Measurements from ENCODE around the gene AVPR2. TPM values are rescaled to one million over a fixed set of nuclear protein-coding genes. Genes with fewer than 3 reads are reported as not detected.

Gene AVPR2
- total and polyA plus RNA-seq, 9 of the 15 experiments (the other 6 are each of a cell fraction or from before 2014, with no cell fraction given), result not detected

DNA sequence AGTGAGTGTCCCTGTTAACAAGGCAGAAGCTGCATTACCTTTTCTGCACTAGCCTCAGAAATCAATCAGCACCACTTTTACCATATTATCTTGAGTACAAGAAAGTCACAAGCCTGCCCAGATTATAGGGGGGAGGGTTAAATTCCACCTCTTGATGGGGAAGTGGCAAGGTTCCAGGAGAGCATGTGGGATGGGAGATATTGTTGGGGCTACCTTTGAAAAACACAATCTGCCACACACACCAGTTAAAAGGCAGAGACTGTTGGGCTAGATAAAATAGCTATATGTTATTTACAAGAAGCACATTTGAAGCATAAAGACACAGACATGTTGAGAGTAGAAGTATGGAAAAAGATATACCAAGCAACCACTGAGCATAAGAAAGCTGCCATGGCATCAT is 6.6 kb upstream of the AVPR2 start (continued):
- TF ChIP-seq STAT6 (CRISPR knock-in tag; IDR thresholded peaks at IDR 0.05) (no peak), SETDB1 (IDR thresholded peaks at IDR 0.05; ENCODE audit: low read length) (no peak), NFATC3 (IDR thresholded peaks at IDR 0.05) (0 out of 2 replicates have a peak, but pooled peaks have one; percentile 77), GABPB1 (CRISPR knock-in tag; IDR thresholded peaks at IDR 0.05) (no peak), SREBF2 (CRISPR knock-in tag; IDR thresholded peaks at IDR 0.05) (no peak), ZC3H8 (IDR thresholded peaks at IDR 0.05) (no peak), ZBTB34 (CRISPR knock-in tag; IDR thresholded peaks at IDR 0.05) (no peak), ZNF175 (CRISPR knock-in tag; IDR thresholded peaks at IDR 0.05; ENCODE audit: low read depth) (peak; percentile 67; the same call in 1 of the 2 replicates), ZKSCAN8 (CRISPR knock-in tag; IDR thresholded peaks at IDR 0.05) (peak; percentile 83), ZNF778 (CRISPR knock-in tag; IDR thresholded peaks at IDR 0.05) (no peak), HDAC1 (IDR thresholded peaks at IDR 0.05) (peak; percentile 96 to 99), CCAR2 (IDR thresholded peaks at IDR 0.05; ENCODE audit: low read depth, low read length) (no peak), MAFG (tag; conservative IDR thresholded peaks at IDR 0.05) (no peak), ZNF717 (CRISPR knock-in tag; IDR thresholded peaks at IDR 0.05) (no peak), ESRRA (IDR thresholded peaks at IDR 0.05; ENCODE audit: borderline replicate concordance, low read depth) (0 out of 2 replicates have a peak, but pooled peaks have one; percentile 25), PCBP1 (IDR thresholded peaks at IDR 0.05; ENCODE audit: low read depth, low read length, poor library complexity, severe bottlenecking) (no peak), STAT5A (IDR thresholded peaks at IDR 0.05; ENCODE audit: borderline replicate concordance, low read length) (peak; percentile 98)
- TF ChIP-seq, protein P1, sequence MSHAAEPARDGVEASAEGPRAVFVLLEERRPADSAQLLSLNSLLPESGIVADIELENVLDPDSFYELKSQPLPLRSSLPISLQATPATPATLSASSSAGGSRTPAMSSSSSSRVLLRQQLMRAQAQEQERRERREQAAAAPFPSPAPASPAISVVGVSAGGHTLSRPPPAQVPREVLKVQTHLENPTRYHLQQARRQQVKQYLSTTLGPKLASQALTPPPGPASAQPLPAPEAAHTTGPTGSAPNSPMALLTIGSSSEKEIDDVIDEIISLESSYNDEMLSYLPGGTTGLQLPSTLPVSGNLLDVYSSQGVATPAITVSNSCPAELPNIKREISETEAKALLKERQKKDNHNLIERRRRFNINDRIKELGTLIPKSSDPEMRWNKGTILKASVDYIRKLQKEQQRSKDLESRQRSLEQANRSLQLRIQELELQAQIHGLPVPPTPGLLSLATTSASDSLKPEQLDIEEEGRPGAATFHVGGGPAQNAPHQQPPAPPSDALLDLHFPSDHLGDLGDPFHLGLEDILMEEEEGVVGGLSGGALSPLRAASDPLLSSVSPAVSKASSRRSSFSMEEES (CRISPR knock-in tag; IDR thresholded peaks at IDR 0.05), result 0 out of 2 replicates have a peak, but pooled peaks have one; percentile 16
- TF ChIP-seq, protein P2, sequence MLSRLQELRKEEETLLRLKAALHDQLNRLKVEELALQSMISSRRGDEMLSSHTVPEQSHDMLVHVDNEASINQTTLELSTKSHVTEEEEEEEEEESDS (CRISPR knock-in tag; IDR thresholded peaks at IDR 0.05), result no peak
- TF ChIP-seq, protein P3, sequence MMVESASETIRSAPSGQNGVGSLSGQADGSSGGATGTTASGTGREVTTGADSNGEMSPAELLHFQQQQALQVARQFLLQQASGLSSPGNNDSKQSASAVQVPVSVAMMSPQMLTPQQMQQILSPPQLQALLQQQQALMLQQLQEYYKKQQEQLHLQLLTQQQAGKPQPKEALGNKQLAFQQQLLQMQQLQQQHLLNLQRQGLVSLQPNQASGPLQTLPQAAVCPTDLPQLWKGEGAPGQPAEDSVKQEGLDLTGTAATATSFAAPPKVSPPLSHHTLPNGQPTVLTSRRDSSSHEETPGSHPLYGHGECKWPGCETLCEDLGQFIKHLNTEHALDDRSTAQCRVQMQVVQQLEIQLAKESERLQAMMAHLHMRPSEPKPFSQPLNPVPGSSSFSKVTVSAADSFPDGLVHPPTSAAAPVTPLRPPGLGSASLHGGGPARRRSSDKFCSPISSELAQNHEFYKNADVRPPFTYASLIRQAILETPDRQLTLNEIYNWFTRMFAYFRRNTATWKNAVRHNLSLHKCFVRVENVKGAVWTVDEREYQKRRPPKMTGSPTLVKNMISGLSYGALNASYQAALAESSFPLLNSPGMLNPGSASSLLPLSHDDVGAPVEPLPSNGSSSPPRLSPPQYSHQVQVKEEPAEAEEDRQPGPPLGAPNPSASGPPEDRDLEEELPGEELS (CRISPR knock-in tag; IDR thresholded peaks at IDR 0.05; ENCODE audit: borderline replicate concordance), result no peak
- TF ChIP-seq, protein P4, sequence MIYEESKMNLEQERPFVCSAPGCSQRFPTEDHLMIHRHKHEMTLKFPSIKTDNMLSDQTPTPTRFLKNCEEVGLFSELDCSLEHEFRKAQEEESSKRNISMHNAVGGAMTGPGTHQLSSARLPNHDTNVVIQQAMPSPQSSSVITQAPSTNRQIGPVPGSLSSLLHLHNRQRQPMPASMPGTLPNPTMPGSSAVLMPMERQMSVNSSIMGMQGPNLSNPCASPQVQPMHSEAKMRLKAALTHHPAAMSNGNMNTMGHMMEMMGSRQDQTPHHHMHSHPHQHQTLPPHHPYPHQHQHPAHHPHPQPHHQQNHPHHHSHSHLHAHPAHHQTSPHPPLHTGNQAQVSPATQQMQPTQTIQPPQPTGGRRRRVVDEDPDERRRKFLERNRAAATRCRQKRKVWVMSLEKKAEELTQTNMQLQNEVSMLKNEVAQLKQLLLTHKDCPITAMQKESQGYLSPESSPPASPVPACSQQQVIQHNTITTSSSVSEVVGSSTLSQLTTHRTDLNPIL (CRISPR knock-in tag; IDR thresholded peaks at IDR 0.05), result no peak

All from K562 (cell line).